GM21360 (cell line): ENCODE measurements around the gene EMSY.
"Not testable (repeated sequence)": the region's sequence is repeated elsewhere in the genome, so short reads cannot be mapped to it uniquely, and the experiment has no call there.

Experiments
- ATAC-seq: cut with Tn5 transposase; IDR thresholded peaks from one replicate; pipeline ENCODE4 v1.9.1; 2021; ENCODE audit warnings: mild to moderate bottlenecking, moderate library complexity; ENCODE audit not compliant: unreplicated experiment

EMSY gene, protein sequence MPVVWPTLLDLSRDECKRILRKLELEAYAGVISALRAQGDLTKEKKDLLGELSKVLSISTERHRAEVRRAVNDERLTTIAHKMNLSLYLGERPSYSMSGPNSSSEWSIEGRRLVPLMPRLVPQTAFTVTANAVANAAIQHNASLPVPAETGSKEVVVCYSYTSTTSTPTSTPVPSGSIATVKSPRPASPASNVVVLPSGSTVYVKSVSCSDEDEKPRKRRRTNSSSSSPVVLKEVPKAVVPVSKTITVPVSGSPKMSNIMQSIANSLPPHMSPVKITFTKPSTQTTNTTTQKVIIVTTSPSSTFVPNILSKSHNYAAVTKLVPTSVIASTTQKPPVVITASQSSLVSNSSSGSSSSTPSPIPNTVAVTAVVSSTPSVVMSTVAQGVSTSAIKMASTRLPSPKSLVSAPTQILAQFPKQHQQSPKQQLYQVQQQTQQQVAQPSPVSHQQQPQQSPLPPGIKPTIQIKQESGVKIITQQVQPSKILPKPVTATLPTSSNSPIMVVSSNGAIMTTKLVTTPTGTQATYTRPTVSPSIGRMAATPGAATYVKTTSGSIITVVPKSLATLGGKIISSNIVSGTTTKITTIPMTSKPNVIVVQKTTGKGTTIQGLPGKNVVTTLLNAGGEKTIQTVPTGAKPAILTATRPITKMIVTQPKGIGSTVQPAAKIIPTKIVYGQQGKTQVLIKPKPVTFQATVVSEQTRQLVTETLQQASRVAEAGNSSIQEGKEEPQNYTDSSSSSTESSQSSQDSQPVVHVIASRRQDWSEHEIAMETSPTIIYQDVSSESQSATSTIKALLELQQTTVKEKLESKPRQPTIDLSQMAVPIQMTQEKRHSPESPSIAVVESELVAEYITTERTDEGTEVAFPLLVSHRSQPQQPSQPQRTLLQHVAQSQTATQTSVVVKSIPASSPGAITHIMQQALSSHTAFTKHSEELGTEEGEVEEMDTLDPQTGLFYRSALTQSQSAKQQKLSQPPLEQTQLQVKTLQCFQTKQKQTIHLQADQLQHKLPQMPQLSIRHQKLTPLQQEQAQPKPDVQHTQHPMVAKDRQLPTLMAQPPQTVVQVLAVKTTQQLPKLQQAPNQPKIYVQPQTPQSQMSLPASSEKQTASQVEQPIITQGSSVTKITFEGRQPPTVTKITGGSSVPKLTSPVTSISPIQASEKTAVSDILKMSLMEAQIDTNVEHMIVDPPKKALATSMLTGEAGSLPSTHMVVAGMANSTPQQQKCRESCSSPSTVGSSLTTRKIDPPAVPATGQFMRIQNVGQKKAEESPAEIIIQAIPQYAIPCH (N-terminal part only)

DNA sequence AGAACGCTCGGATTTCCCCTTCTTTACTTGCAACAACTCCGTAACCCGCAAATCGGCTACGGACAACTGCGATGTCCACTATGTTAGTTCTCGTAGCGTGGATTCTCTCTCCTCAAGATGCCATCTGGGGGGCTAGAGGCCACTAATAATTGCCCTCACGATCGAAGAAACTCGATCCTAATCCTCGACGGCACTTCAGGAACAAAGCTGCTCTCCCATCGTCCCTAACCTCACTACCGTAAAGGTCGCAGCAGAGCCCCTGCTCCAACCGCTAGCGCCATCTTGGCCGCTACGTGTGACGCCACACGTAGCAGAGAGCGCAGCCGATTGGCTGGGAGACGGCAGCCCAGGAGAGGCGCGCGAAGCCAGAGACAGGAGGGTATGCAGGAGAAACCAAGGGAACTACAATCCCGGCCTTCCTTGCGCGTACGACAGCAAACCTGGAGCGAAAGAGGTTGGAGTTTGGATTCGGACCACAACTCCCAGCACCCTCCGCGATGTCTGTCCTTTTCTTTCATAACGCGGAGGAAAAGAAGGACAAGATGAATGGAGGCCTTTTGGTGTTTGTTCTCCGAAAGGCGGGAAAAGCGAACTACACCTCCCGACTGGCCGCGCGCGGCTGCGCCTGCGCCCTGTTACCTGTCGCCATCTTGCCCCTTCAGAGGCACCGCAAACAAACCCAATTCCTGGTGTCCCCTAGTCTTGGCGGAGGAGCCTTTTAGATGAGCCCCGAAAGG is at the start of gene EMSY:
Gene EMSY, plus strand, starts transcription at position 635 of the 737 bp plus-strand sequence. CDS start 1,921 bp downstream, outside the sequence.
- peak; percentile 85 for ATAC-seq

DNA sequence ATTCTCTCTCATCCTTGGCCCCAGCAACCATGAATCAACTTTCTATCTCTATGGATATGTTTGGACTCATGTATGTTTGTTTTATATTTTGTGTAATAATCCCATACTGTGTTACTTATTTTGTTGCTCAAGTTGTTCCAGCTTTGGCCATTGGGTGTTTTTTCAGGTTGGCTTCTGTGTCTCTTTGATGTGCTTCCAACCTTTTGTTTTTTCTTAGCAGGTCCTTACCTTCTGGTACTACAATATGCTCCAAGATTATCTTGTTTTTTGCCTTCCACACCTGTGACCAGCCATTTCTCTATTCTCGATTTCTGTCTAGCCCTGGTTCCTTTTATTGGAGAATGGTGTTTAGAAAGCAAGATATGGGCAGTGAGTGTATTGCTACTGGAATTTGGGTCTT is 49.5 kb upstream of the EMSY start:
- no peak for ATAC-seq

DNA sequence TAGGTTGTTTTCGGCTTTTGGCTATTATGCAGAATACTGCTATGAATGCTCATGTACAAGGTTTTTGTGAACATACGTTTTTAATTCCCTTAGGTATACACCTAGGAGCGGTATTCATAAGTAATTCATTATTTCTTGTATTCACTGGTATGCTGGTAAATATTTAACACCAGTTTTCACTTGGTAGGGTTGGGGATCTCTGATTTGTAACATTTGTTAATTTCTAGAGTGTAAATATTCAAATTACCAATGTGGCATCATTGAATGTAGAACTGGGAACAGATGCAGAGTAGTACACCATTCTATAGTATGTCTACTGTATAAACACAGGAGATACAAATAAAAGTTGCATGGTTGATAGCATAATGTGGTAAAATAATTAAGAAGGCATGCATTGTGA is 47.4 kb upstream of the EMSY start:
- no peak for ATAC-seq

DNA sequence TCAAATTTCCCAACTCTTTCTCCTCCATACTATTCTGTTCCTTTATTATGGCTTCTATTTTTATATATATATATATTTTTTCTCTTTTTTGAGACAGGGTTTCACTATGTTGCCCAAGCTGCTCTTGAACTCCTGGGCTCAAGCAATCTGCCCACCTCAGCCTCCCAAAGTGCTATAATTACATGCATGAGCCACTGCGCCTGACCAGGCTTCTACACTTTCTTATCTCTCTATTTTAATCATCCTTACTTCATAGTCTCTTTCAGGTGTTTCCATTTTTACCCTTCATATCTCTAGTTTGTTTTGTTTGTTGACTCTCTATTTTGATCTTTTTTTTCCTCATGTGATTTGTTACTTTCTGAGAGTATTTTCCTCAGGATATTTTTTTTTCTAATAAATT is 43.9 kb upstream of the EMSY start:
- ATAC-seq: no peak

DNA sequence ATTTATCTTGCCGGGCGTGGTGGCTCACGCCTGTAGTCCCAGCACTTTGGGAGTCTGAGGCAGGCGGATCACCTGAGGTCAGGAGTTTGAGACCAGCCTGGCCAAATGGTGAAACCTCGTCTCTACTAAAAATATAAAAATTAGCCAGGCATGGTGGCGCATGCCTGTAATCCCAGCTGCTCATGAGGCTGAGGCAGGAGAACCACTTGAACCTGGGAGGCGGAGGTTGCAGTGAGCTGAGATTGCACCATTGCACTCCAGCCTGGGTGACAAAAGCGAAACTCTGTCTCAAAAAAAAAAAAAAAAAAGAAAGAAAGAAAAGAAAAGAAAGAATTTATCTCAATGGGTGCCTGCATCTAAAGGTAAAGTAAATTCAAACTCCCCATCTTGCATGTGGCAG is 43.3 kb upstream of the EMSY start:
- ATAC-seq: not testable (repeated sequence)

DNA sequence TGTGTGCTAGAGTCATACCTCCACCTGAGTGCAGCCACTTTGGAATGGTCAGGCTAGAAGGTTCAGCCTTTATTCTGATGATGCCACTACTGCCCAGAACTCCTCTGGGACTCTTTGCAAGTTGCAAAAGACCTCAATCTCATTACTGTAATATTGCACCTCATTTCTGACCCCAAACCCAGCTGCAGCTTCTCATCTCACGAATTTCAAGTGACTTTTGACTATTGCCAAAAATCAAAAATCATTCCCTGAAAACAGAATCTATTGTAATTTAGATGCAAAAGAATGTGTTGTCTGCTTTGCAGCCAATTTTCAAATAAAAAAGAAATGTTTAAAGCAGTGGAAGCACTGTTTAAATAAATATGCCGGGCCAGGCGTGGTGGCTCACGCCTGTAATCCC is 38.5 kb upstream of the EMSY start:
- ATAC-seq: no peak

DNA sequence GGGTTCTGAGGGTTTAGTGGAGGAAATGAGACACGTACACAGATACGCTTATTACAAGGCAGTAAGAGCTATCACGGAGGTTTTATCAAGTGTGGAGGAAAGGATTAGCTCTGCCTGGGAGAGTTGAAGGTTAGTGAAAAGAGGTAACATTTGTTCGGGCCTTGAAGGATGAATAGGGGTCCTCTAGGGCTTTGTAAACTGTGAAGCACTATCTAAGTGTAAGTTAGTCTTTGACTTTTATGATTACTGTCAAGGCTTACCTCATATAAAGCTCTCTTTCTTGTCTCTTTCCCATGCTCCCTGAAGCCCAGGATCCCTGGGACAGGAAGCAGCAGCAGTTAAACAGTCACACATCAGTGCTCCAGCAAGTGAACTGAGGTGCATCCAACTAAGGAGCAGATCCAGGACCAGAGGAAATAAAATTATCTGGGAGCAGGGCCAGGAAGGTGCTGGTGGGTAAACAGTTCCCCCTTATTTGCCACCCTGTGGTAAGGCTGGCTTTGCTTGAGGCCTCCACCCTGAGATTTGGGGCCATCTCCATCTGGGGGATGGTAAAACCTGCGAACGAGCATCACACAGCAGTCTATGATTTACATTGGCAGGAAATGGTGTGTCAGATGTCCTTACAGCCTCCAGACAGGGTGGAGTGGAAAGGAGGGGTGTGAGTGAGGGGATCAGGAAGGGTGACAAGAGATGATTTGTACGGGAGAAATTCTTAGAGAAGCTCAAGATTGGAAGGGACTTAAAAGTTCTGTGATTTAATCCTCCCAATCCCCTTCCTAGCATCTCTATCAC is 36.5 kb upstream of the EMSY start:
- ATAC-seq: no peak

DNA sequence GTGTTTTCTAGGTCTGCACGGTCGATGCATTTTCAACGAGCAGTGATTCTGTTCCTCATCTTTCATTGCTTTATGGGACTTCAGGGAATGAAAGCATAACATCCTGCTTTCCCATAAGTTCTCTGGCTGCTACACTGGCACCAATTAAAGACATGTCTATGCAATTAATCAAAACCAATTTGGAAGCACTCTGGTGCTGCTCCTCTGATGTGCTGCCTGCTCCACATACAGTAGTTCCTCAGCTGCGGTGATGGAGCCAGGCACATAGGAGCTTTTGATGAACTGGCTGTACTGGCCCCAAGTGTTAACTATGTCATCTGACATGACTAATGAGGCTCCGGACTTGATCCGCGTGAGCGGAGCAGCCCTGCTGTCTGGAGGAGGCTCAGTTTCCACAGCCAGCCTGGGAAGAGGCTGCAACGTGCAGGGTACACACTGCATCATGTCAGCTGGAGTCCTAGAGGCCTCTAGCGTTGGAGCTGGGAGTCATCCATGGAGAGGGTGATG is 33.9 kb upstream of the EMSY start:
- ATAC-seq: no peak

DNA sequence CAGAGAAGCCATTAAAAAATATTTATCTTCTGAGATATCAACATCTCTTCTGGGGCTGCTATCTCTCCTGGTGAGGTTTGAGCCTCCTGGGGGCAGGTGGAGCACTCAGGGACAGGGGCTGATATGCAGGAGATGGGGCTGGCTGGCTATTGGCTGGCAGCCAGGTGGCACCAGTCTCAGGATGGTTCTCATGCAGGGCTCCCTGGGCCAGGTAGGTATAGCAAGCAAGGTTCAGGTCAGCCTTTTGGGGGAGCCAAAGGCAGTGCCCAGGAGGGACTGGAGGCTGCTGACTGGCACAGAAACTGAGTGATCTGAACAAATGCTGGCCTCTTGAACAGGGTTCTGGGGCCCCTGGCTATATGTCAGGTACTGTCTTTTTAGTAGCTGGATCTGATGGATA is 29.7 kb upstream of the EMSY start:
- ATAC-seq: no peak

DNA sequence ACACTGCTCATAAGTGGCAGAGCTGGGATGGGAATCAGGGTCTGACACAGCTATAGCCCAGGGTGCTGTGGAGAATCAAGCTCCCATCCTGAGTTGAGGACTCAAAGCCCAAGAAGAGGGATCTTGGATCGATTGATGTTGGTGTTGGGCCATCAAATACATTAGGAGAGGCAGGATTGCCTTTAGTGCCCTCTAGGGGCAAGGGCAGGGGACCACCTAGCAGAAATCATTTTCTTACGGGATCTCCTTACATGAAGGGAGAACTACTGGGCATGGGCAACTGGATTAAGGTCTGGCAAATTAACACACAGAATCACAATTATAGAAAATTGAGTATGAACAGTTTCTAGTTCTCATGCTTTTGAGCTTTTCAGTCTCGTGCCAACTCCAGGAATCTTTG is 24.9 kb upstream of the EMSY start:
- ATAC-seq: no peak

DNA sequence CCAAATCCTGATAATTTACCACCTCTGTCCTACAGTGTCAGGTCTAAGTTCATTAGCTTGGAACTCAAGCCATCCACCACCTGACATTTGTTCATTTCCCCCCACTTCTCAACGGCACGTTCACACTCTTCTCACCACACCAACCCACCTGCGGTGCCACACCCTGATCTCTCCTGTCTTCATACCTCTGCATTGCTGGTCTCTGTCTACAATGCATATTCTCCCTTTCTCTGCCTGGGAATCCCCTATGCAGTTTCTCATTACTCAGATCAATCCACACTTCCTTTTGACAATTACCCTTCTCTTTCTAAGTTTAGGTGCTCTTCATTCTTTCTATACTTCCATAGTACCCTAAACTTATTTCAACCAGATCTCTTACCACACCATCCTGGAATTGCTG is 20.4 kb upstream of the EMSY start:
- peak; percentile 60 for ATAC-seq

DNA sequence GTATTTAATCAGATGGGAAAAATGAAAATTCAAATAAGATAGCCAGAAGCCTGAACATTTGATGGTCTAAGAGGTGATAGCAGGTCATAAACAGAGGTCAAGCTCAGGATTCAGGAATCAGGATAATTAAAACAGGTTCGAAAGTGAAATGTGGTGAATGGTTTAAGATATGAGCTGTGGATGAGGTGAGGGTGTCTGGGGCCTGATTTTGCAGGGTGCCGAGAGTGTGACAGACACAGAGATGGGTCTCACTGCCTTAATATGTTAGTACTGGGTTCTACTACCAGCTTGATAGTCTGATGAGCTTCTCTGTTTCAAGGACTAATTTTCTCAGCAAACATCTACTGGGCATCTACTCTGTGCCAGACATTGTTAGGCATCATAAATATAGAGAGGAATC is 19.9 kb upstream of the EMSY start:
- no peak for ATAC-seq

DNA sequence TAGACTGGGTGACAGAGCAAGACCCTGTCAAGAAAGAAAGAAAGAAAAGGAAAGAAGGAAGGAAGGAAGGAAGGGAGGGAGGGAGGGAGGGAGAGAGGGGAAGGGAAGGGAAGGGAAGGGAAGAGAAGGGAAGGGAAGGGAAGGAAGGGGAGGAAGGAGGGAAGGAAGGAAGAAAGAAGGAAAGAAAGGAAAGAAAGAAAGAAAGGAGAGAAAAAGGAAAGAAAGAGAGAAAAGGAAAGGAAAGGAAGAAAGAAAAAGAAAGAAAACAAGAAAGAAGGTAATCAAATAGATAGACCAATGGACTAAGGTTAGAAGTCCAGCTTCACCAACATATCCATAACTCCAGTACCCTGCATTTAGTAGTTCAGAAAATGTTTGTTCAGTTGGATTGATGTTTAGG is 18.2 kb upstream of the EMSY start:
- no peak for ATAC-seq

DNA sequence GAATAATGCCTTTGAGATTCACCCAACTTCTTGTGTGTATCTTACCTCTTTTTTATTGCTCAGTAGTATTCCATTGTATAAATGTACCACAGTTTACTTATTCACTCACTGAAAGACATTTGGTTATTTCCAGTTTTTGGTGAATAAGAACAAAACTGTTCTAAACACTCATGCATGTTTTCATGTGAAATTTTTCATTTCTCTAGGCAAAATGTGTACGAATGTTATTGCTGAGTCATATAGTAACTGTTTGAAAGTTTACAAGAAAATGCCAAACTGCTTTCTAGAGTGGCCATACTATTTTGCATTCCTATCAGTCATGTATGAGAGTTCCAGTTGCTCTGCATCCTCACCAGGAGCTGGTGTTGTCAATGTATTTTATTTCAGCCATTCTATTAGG is 8.8 kb upstream of the EMSY start:
- no peak for ATAC-seq

DNA sequence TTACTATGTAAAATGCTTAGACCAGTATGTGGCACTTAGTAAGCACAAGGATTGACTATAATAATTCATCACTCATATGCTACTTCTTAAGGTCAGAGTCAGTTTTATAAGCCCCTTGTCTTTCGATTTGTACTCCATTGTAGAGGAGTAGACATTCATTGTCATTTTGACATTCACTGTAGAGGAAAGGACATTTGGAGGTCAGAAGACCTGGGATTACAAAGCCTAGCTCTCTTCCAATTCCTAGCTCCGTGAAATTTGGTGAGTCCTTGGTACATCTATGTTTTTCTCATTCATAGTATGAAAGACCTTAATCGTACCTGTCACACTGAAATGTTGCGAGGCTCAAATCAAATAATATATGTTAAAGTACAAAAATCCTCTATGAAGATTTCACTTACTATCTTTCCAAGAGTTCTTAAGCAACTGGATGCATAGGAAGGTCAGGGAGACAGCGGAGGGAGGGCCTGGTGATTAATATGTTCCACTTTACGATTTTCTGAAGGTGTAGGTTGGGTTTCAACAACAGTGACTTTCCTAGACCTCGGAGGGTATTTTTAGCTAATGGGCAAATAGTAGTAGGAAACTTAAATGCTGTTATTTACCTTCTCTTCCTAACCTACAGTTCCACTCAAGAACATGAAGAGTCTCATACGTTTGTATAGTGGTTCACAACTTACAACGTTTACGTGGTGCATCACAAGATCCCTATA is 1.4 kb upstream of the EMSY start:
- no peak for ATAC-seq

DNA sequence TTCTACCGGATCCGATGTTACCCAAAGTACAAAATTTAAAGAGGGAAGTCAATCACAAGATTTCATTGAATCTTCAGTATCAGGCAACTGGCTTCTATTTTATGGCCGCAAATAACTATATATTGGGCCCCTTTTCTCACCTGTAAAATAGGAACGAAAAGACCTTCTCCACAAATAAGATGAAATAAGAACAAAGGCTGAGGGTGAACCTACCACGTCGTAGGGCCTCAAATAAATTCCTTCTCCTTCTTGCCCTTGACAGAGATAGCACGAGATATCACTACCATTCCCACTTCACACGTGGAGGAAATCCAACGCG is 794 bp upstream of the EMSY start:
- ATAC-seq: no peak

DNA sequence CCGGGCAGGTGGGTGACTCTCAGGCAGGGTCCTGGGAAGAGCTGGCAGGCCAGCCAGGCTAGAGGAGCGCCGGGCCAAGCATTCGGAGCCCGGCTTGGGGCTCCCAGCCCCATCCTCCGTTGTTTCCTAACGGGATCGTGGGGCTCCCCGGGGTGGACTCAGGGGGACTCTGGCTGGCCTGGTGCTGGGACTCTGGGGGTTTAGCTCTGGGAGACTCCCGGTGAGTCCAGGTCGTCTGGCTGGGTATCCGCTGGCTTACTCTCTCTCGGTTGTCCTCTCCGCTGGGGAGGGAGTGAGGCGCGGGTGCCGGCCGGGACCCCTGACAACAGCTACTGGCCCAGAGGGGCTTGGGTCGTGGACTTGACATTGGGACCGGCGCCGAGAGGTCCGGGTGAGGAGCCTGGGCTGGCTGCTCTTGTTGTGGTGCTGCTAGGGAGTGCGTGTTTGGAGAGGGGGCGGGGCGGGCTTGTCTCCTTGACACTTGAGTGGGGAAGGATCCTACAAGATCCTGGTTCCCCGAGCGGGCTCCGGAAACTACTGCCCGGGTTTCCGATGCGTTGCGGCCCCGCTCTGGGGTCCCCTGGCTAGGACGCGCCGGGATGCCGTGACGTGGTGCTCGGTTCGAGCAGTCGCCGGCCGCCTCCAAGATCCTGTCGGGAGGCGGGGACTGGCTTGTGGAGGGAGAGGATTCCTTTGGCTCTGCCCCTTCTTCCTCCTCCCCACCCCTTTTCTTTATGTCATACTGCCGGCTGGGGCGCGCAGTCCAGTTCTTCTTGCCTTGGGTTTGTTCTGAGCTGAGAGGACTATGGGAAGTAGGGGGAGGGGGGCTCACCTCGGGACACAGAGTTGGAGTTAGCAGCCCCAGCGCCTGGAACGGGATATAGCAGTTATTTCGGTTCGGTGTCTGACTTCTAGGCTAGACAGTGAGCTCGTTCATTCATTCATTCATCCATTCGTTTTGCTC is 585 bp downstream of the EMSY start:
- peak; percentile 30 for ATAC-seq

DNA sequence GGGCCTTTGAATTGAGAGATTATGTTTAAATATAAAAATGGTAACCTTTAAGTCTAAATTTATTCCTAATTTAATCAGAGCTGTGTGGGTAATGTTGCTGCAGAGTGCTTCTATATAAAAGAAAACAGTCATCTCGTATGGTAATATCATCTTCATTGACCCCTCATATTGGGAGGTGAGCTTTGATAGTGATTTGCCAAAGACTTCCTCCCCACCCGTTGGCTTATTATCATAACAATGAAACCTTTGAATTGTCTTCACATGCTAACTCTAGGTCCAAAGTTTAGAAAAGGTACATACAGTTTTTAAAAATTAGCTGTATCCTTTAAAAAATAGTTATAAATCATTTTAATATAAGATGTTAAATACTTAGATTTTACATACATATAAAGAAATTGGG is 3.7 kb downstream of the EMSY start:
- ATAC-seq: no peak
